ENCODE data around the gene SOS2. TPM values are rescaled to one million over a fixed set of nuclear protein-coding genes. Genes with fewer than 3 reads are reported as not detected.

Gene SOS2
- total and polyA plus RNA-seq, 2 of the 4 experiments (the other 2 are of a cell fraction): 6.3 to 10.9 TPM

DNA sequence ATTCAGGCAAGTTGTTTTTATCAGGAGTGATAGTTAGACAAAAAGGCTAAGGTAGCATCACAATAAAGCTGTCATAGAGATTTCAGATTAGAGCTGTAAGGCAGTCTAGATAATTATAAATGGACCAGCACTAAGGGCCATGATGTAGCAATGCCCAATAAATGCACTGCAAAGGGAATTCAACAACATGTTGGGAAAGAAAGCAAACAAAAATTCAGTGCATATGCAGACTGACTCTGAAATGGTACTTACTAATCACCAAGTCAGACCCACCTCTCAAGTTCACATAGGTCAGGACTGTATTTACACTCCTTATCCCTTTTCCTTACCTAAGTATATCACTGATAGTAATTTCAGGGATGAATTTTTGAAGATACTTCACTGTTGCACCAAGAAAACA lies 33.7 kb upstream of the SOS2 start:
- Histone ChIP-seq H2BK15ac (ENCODE audit: low read depth, low read length) (no peak overlapping the region), H3K9ac (ENCODE audit: low read depth, low read length) (no peak overlapping the region), H3K4me2 (ENCODE audit: low read depth, low read length) (no peak overlapping the region), H3K14ac (replicated peaks; ENCODE audit: low read depth, low read length) (no peak overlapping the region), H3K9me3 (ENCODE audit: control insufficient read depth, insufficient read depth, low read length) (no peaks in the 10 kb centered on the region), H2BK5ac (ENCODE audit: low read depth, low read length, poor library complexity, severe bottlenecking) (no peak overlapping the region), H3K27ac (ENCODE audit: insufficient read depth, low read length) (no peak overlapping the region), H3K18ac (ENCODE audit: low read depth, low read length) (no peak overlapping the region), H4K91ac (ENCODE audit: insufficient read depth, low read depth, low read length) (no peak overlapping the region), H3K9me1 (ENCODE audit: insufficient read depth, low read length) (no peaks in the 10 kb centered on the region), H3K4me1 (ENCODE audit: control insufficient read depth, insufficient read depth, low read length) (no peaks in the 10 kb centered on the region), H3K79me1 (ENCODE audit: low read depth in 1 of 2, low read length in 2 of 2) (no peaks in the 10 kb centered on the region), H3K4ac (ENCODE audit: low read depth, low read length) (no peak overlapping the region), H3K56ac (ENCODE audit: extremely low read depth, insufficient read depth, low read length) (no peak overlapping the region), H3K23ac (ENCODE audit: low read depth, low read length) (no peak overlapping the region), H2AK9ac (replicated peaks; ENCODE audit: low read depth, low read length, poor library complexity) (no peak overlapping the region), H2BK120ac (ENCODE audit: low read depth, low read length) (no peak overlapping the region), H3K4me3 (ENCODE audit: insufficient read depth, low read depth, low read length) (no peak overlapping the region), H3K36me3 (ENCODE audit: control insufficient read depth, insufficient read depth, low read length) (no peaks in the 10 kb centered on the region), H2AK5ac (ENCODE audit: low read depth, low read length) (no peak overlapping the region), H4K5ac (ENCODE audit: low read depth, low read length) (no peak overlapping the region), H4K8ac (ENCODE audit: low read depth in 2 of 2, low read length in 2 of 2) (no peak overlapping the region), H3K27me3 (ENCODE audit: control insufficient read depth, insufficient read depth, low read length) (no peaks in the 10 kb centered on the region), H2AFZ (replicated peaks; ENCODE audit: low read length, poor library complexity) (no peak overlapping the region), H2BK20ac (ENCODE audit: low read depth, low read length) (no peak overlapping the region), H4K20me1 (ENCODE audit: insufficient read depth, low read length) (no peaks in the 10 kb centered on the region)
- POLR2A ChIA-PET (ENCODE audit: unreplicated experiment): no interaction called here
- in situ Hi-C loops (cut with MboI; ENCODE audit: low sequenced_read_pairs) (no loop called here), dilution Hi-C loops (cut with HindIII; ENCODE audit: low sequenced_read_pairs, unreplicated experiment) (no loop called here), intact Hi-C loops (cut with micrococcal nuclease) (no loop called here)
- no peak for TF ChIP-seq CHD1 (IDR thresholded peaks at IDR 0.05; ENCODE audit: low read depth, low read length)
- no peak for TF ChIP-seq MXI1 (IDR thresholded peaks at IDR 0.05; ENCODE audit: borderline replicate concordance, low read depth, low read length)
- no peak for TF ChIP-seq ELK1 (IDR thresholded peaks at IDR 0.05; ENCODE audit: borderline replicate concordance, low read depth, low read length)
- no peak for TF ChIP-seq SMC3 (IDR thresholded peaks at IDR 0.05; ENCODE audit: low read depth, low read length)
- TF ChIP-seq FOS (IDR thresholded peaks at IDR 0.05; ENCODE audit: low read depth, low read length): no peak
- no peak for TF ChIP-seq NFE2L2 (IDR thresholded peaks at IDR 0.05; ENCODE audit: low read depth, low read length)
- no peak for TF ChIP-seq RFX5 (IDR thresholded peaks at IDR 0.05; ENCODE audit: low read depth, low read length)
- TF ChIP-seq RAD21 (IDR thresholded peaks at IDR 0.05; ENCODE audit: low read length): no peak
- no peak for TF ChIP-seq CEBPB (IDR thresholded peaks at IDR 0.05; ENCODE audit: low read depth, low read length)
- TF ChIP-seq, protein P1, sequence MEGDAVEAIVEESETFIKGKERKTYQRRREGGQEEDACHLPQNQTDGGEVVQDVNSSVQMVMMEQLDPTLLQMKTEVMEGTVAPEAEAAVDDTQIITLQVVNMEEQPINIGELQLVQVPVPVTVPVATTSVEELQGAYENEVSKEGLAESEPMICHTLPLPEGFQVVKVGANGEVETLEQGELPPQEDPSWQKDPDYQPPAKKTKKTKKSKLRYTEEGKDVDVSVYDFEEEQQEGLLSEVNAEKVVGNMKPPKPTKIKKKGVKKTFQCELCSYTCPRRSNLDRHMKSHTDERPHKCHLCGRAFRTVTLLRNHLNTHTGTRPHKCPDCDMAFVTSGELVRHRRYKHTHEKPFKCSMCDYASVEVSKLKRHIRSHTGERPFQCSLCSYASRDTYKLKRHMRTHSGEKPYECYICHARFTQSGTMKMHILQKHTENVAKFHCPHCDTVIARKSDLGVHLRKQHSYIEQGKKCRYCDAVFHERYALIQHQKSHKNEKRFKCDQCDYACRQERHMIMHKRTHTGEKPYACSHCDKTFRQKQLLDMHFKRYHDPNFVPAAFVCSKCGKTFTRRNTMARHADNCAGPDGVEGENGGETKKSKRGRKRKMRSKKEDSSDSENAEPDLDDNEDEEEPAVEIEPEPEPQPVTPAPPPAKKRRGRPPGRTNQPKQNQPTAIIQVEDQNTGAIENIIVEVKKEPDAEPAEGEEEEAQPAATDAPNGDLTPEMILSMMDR (conservative IDR thresholded peaks at IDR 0.05; ENCODE audit: low read depth, low read length): no peak
- TF ChIP-seq, protein P2, sequence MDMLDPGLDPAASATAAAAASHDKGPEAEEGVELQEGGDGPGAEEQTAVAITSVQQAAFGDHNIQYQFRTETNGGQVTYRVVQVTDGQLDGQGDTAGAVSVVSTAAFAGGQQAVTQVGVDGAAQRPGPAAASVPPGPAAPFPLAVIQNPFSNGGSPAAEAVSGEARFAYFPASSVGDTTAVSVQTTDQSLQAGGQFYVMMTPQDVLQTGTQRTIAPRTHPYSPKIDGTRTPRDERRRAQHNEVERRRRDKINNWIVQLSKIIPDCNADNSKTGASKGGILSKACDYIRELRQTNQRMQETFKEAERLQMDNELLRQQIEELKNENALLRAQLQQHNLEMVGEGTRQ (IDR thresholded peaks at IDR 0.05; ENCODE audit: low read depth, low read length): no peak
- TF ChIP-seq MAFK (IDR thresholded peaks at IDR 0.05; ENCODE audit: low read depth, low read length): no peak
- TF ChIP-seq POLR2A (IDR thresholded peaks at IDR 0.05; ENCODE audit: low read depth, low read length): no peak
- no peak for TF ChIP-seq MAZ (IDR thresholded peaks at IDR 0.05; ENCODE audit: borderline replicate concordance, low read depth, low read length)
- TF ChIP-seq BHLHE40 (IDR thresholded peaks at IDR 0.05; ENCODE audit: low read depth, low read length): no peak
- no peak for TF ChIP-seq RCOR1 (IDR thresholded peaks at IDR 0.05; ENCODE audit: insufficient replicate concordance, low read length)
- BruUV-seq (replicated peaks): no TSS peak
- CTCF ChIA-PET: no interaction called here
- DNase-seq (no peak), ATAC-seq (ENCODE audit: low read depth) (no peak)
